ENCODE results near the gene GPD2. TPM values are rescaled to one million over a fixed set of nuclear protein-coding genes. Genes with fewer than 3 reads are reported as not detected.

Gene GPD2
- total and polyA plus RNA-seq, 10 of the 15 experiments (the other 5 are each of a cell fraction or from before 2014, with no cell fraction given), result 10.0 to 73.5 (median 43.4) TPM

DNA sequence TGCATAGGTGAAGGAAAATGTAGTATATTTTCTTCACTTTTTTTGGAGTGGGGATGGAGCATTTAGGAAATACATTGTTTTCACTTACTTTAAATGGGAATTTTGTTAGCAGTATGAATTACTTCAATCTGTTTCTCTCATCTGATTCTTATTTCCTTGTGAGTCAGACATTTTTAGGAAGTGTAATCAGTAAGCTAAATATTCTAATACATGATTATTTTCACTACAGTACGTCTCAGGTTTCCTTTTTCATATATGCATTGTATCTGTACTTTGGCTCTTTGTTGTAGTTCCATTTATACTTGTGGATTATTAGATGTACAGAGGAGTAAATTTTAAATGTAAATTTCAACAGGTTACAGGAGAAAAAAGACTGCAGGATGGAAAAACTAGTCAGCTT lies 27.9 kb downstream of the GPD2 start:
- POLR2A ChIA-PET, result interaction anchor here (0.7 to 1.1 kb wide), 3 partner anchors 9 to 129 kb away, joined by 4 to 5 read pairs (median 4); no protein-coding TSS in a partner anchor
- in situ Hi-C loops (cut with MboI), result no loop called here

More for the DNA sequence above, 27.9 kb downstream of the GPD2 start:
- no peak overlapping the region for H3K9ac ChIP-seq (ENCODE audit: control insufficient read depth, insufficient read depth, low read length)
- no peak for DNase-seq (ENCODE audit: low read depth, low spot score)
- no TSS peak for BruUV-seq (replicated peaks)
- RAD21 ChIA-PET (ENCODE audit: unreplicated experiment), result interaction anchor here (0.6 to 1.6 kb wide), 5 partner anchors 9 to 129 kb away, joined by 3 to 7 read pairs (median 5); no protein-coding TSS in a partner anchor
- no peak for TF ChIP-seq GABPA (IDR thresholded peaks at IDR 0.05; ENCODE audit: low read depth)
- no peak for TF ChIP-seq ZNF207 (IDR thresholded peaks at IDR 0.05; ENCODE audit: borderline replicate concordance)
- no peak for TF ChIP-seq E4F1 (IDR thresholded peaks at IDR 0.05; ENCODE audit: borderline replicate concordance, partially characterized antibody)
- TF ChIP-seq MEF2A (IDR thresholded peaks at IDR 0.05; ENCODE audit: insufficient read depth, low read depth, low read length), result no peak
- no peak for TF ChIP-seq IKZF1 (conservative IDR thresholded peaks at IDR 0.05)
- no peak for TF ChIP-seq NFXL1 (IDR thresholded peaks at IDR 0.05; ENCODE audit: borderline replicate concordance)
- TF ChIP-seq CBFB (IDR thresholded peaks at IDR 0.05; ENCODE audit: low read depth), result no peak
- TF ChIP-seq DPF2 (IDR thresholded peaks at IDR 0.05), result no peak
- no peak for TF ChIP-seq TAF1 (IDR thresholded peaks at IDR 0.05; ENCODE audit: borderline replicate concordance, low read depth, low read length)
- TF ChIP-seq EED (IDR thresholded peaks at IDR 0.05; ENCODE audit: low read depth), result no peak
- no peak for TF ChIP-seq CBX5 (IDR thresholded peaks at IDR 0.05; ENCODE audit: low read depth)
- TF ChIP-seq POU2F2 (IDR thresholded peaks at IDR 0.05; ENCODE audit: borderline replicate concordance, low read depth, low read length), result no peak
- TF ChIP-seq RBBP5 (conservative IDR thresholded peaks at IDR 0.05), result no peak
- no peak for TF ChIP-seq RFX5 (IDR thresholded peaks at IDR 0.05; ENCODE audit: low read depth, low read length)
- no peak for TF ChIP-seq HDAC2 (IDR thresholded peaks at IDR 0.05)
- no peak for TF ChIP-seq SMAD5 (IDR thresholded peaks at IDR 0.05; ENCODE audit: low read depth)
- no peak for TF ChIP-seq NFYB (IDR thresholded peaks at IDR 0.05; ENCODE audit: insufficient read depth, low read depth, low read length)
- TF ChIP-seq, protein P1, sequence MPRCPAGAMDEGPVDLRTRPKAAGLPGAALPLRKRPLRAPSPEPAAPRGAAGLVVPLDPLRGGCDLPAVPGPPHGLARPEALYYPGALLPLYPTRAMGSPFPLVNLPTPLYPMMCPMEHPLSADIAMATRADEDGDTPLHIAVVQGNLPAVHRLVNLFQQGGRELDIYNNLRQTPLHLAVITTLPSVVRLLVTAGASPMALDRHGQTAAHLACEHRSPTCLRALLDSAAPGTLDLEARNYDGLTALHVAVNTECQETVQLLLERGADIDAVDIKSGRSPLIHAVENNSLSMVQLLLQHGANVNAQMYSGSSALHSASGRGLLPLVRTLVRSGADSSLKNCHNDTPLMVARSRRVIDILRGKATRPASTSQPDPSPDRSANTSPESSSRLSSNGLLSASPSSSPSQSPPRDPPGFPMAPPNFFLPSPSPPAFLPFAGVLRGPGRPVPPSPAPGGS (IDR thresholded peaks at IDR 0.05; ENCODE audit: borderline replicate concordance, insufficient read depth, low read depth, low read length, poor library complexity, severe bottlenecking), result no peak
- no peak for TF ChIP-seq HDGF (IDR thresholded peaks at IDR 0.05)
- TF ChIP-seq PAX8 (IDR thresholded peaks at IDR 0.05), result no peak
- H3K4me1 ChIP-seq (ENCODE audit: control insufficient read depth, insufficient read depth, low read length), result no peaks in the 10 kb centered on the region
- no peaks in the 10 kb centered on the region for H3K36me3 ChIP-seq (ENCODE audit: control insufficient read depth in 2 of 2, insufficient read depth in 2 of 2, low read length in 1 of 2)
- no peaks in the 10 kb centered on the region for H3K27me3 ChIP-seq (replicated peaks in 1 of 2; ENCODE audit: control insufficient read depth in 2 of 2, insufficient read depth in 2 of 2, low read length in 1 of 2)
- no peaks in the 10 kb centered on the region; the same call in 1 of the 2 replicates for H3K79me2 ChIP-seq (ENCODE audit: control insufficient read depth, insufficient read depth, low read length)
- no peak overlapping the region for H3K4me2 ChIP-seq (ENCODE audit: control insufficient read depth, insufficient read depth)
- CTCF ChIA-PET, result interaction anchor here (2.0 kb wide), 1 partner anchor 9 kb away, joined by 11 read pairs; no protein-coding TSS in a partner anchor
- no peak overlapping the region for H2AFZ ChIP-seq (ENCODE audit: control insufficient read depth, low read depth, low read length)
- no peak for ATAC-seq
- intact Hi-C loops (cut with micrococcal nuclease; ENCODE audit: unreplicated experiment), result no loop called here
- WGBS (ENCODE audit: insufficient coverage, insufficient replicate concordance, low lambda C conversion rate, missing lambda C conversion rate), result 88% methylated on average over 1 of the region's 1 CpG
- SMC1A ChIA-PET (ENCODE audit: uncharacterized antibody, unreplicated experiment), result interaction anchor here (0.6 to 2.9 kb wide), 14 partner anchors 8 to 287 kb away, joined by 3 to 16 read pairs (median 3); no protein-coding TSS in a partner anchor
- H3K4me3 ChIP-seq, result no peak overlapping the region
- peak; percentile 54 for FAIRE-seq
- H3K9me3 ChIP-seq (replicated peaks; ENCODE audit: control insufficient read depth, insufficient read depth, low read length), result no peaks in the 10 kb centered on the region; the same call in 2 of the 3 replicates
- H3K27ac ChIP-seq (ENCODE audit: control insufficient read depth, insufficient read depth), result no peak overlapping the region
- H4K20me1 ChIP-seq (ENCODE audit: control insufficient read depth, insufficient read depth), result no peaks in the 10 kb centered on the region; the same call in 1 of the 2 replicates

Data from GM12878 (cell line).